Fibroblast of lung (primary cell): ENCODE results near the gene GM2A.

Experiments
- CTCF ChIP-seq, 2 donors: IDR thresholded peaks in 1 of 2; conservative IDR thresholded peaks in 1 of 2; 1 replicate in 1 of 2; 2 replicates in 1 of 2; pipeline ENCODE4 v1.5.1; 2011 to 2012; ENCODE audit warnings: low read length in 2 of 2, control low read depth in 1 of 2, inconsistent platforms in 1 of 2, low read depth in 1 of 2, mild to moderate bottlenecking in 1 of 2
- EZH2 ChIP-seq: IDR thresholded peaks from 2 replicates; pipeline ENCODE4 v1.5.1; 2012; ENCODE audit warnings: low read length, control low read depth, mild to moderate bottlenecking; ENCODE audit errors: missing control alignments

DNA sequence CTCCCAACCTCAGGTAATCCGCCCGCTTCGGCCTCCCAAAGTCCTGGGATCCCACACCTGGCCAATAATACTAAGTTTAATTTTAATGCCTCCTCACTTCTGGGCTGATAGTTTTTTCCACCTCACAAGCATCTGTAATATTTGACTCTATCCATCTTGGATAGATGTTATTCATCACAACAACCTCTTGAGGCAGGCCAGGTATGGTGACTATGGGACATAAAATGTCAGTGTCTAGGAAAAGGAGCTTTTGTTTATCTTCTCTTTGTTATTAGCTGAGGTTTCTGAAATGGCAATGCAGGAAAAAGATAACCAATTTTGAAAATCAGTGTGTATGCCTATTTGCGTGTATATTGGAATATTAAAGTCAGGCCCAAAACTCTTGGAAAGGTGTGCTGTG lies 27.9 kb upstream of the GM2A start:
- no peak for TF ChIP-seq CTCF (conservative IDR thresholded peaks at IDR 0.05 in 1 of 2, IDR thresholded peaks at IDR 0.05 in 1 of 2; ENCODE audit: low read depth in 1 of 2, low read length in 2 of 2)
- no peak for TF ChIP-seq EZH2
